ENCODE data around the gene SLX4IP.

Gene SLX4IP

DNA sequence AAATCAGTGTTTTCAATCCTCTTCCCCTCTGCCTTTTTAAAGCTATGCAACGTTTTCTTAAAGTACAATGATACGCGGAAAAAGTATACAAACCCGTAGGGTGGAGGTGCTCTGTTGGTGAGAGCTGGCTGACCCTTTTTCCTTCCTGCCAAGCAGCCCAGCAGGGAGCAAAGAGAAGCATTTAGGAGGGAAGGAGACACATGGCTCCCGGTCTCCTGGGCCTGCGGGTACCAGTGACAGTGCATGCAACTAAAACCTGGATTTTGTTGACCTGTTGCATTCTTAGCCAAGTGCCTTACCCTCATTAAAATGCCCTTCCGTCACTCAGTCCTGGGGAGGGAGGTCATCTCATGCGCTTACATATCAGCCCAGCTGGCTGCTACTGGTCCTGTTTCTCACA, 87.2 kb downstream of the SLX4IP start:
- DNase-seq (ENCODE audit: low read depth), result no peak
- TF ChIP-seq, protein P1, sequence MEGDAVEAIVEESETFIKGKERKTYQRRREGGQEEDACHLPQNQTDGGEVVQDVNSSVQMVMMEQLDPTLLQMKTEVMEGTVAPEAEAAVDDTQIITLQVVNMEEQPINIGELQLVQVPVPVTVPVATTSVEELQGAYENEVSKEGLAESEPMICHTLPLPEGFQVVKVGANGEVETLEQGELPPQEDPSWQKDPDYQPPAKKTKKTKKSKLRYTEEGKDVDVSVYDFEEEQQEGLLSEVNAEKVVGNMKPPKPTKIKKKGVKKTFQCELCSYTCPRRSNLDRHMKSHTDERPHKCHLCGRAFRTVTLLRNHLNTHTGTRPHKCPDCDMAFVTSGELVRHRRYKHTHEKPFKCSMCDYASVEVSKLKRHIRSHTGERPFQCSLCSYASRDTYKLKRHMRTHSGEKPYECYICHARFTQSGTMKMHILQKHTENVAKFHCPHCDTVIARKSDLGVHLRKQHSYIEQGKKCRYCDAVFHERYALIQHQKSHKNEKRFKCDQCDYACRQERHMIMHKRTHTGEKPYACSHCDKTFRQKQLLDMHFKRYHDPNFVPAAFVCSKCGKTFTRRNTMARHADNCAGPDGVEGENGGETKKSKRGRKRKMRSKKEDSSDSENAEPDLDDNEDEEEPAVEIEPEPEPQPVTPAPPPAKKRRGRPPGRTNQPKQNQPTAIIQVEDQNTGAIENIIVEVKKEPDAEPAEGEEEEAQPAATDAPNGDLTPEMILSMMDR (IDR thresholded peaks at IDR 0.05; ENCODE audit: control insufficient read depth, extremely low read depth, insufficient read depth), result no peak
- H3K4me3 ChIP-seq (ENCODE audit: low read depth, low read length), result no peak overlapping the region

DNA sequence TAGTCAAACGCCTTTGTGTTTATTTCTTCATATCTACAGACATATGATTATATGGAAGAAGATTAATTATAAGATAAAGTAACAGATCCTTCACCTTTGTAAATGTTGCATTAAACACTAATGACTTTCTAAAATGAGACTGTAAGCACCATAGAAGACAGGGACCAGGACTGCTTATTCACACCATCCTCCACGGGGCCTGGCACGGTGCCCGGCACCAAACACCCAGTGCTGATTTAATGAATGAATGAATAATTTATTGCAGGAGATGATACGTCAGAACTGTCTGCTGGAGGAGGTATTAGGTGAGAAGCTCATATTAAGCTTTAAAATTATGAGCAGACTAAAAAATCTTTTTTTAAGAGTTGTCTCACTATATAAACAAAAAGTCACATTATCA, 88.3 kb downstream of the SLX4IP start:
- TF ChIP-seq, protein P1 (IDR thresholded peaks at IDR 0.05; ENCODE audit: control insufficient read depth, extremely low read depth, insufficient read depth), result no peak
- DNase-seq (ENCODE audit: low read depth), result no peak
- no peak overlapping the region for H3K4me3 ChIP-seq (ENCODE audit: low read depth, low read length)

DNA sequence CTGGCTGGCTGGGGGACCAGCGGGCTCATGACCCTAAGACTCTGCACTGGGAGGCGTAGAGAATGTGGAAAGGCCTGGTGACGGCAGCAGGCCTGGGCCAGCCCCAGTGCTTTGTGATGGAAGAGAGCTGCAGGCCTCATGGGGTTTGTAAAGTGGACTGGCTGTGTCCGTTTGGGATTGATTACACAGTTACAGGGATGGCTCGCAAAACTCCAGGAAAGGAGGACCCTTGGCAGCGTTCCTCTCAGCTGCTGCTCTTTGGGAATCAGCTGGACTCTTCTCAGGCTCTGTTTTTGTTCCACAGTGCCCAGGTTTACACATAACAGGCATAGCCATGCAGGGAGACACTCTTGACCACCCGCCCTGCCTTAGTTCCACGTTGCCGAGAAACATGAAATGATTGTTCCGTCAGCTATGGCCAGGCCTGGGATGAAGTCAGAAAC, 89.0 kb downstream of the SLX4IP start:
- TF ChIP-seq, protein P1 (IDR thresholded peaks at IDR 0.05; ENCODE audit: control insufficient read depth, extremely low read depth, insufficient read depth), result no peak
- no peak for DNase-seq (ENCODE audit: low read depth)
- no peak overlapping the region for H3K4me3 ChIP-seq (ENCODE audit: low read depth, low read length)

DNA sequence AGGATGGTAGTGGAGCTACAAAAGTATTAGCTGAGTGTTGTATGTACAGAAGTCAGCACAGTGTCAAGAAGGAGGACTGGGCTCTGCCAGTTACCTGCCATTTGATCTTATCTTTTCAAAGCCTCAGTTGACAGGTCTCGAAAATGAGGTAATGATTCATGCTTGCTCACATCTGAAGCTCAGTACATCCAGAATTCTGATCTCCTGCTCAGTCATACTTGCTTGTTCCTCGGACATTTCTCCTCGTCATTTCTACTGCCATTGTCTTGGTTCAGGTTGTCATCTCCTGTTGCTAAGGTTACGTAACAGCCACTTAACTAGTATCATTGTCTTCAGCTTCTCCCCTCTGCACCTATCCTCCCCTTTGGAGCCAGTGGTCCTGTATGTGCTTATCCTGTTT, 89.5 kb downstream of the SLX4IP start:
- TF ChIP-seq, protein P1 (IDR thresholded peaks at IDR 0.05; ENCODE audit: control insufficient read depth, extremely low read depth, insufficient read depth), result no peak
- H3K4me3 ChIP-seq (ENCODE audit: low read depth, low read length), result no peak overlapping the region
- DNase-seq (ENCODE audit: low read depth), result no peak

DNA sequence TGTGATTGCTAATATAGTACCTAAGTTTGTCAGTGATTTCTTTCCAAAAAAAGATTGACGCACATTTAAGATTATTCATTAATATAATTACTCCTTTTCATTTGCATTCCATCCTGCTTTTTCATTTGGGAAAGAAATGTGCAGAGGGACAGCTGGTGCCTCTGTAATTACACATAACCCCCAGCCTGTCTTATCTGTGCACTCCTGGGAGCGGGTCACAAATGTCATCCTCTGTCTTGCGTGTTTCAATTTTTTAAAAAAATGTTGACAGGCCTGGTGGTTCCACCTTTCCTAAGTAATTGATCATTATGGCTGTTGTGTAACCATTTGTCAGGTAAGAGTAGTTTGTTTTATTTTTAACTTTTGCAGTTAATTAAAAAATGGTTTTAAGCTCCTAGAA, 92.7 kb downstream of the SLX4IP start:
- TF ChIP-seq, protein P1 (IDR thresholded peaks at IDR 0.05; ENCODE audit: control insufficient read depth, extremely low read depth, insufficient read depth), result no peak
- H3K4me3 ChIP-seq (ENCODE audit: low read depth, low read length), result no peak overlapping the region
- DNase-seq (ENCODE audit: low read depth), result no peak

DNA sequence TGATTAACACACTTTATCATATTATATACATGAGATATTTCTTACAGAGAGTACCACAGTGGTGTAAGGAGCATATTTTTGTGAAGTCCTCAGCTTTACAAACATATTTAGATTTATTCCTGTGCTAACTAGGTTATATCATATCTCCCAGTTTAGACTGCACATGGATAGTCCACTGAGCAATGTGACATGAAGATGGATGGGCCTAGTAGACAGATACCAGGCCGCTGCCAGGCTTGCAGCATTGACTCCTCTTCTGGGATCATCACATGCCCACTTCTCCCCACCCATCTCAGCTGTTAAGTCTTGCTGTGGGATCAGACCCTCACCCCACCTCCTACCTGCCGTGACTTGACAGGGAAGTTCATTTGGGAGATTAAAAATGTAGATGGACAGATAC, 95.8 kb downstream of the SLX4IP start:
- no peak for DNase-seq (ENCODE audit: low read depth)
- TF ChIP-seq, protein P1 (IDR thresholded peaks at IDR 0.05; ENCODE audit: control insufficient read depth, extremely low read depth, insufficient read depth), result no peak
- no peak overlapping the region for H3K4me3 ChIP-seq (ENCODE audit: low read depth, low read length)

DNA sequence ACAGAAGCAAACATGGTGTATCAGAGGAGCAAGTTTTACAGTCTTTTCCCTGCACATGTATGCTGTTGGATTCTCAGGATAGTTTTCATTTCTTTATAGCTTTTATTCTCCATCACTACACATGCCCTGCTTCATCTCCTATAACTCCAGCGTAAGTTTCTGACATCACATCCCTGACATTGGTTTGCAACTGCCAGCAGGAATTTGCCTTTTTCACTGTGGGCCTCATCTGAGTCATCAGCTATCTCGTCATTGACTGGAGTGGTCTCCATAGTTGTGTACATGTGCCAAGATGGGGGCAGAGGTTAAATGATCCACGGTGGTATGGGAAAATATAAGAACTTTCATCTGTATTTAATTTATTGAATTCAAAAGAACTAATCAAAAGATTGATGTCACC, 96.7 kb downstream of the SLX4IP start:
- TF ChIP-seq, protein P1 (IDR thresholded peaks at IDR 0.05; ENCODE audit: control insufficient read depth, extremely low read depth, insufficient read depth), result no peak
- H3K4me3 ChIP-seq (ENCODE audit: low read depth, low read length), result no peak overlapping the region
- no peak for DNase-seq (ENCODE audit: low read depth)

All from LNCaP clone FGC (cell line).